SU-DHL-6 (cell line): ENCODE measurements around the gene NOP14.

Source experiments
- EZH2phosphoT487 ChIP-seq: fragments of 200-600 bp; sonication (generic), shearing (Covaris generic); conservative IDR thresholded peaks from 2 replicates; pipeline ENCODE4 v1.6.1; 2018; ENCODE audit warnings: mild to moderate bottlenecking, antibody characterized with exemption, low read length, moderate library complexity, mixed read lengths
- TF ChIP-seq, protein P1 (sequence below): fragments of 200-600 bp; sonication (generic); IDR thresholded peaks from one replicate; pipeline ENCODE4 v1.5.1; 2017; ENCODE audit warnings: antibody characterized with exemption, mild to moderate bottlenecking, low read length, moderate library complexity; ENCODE audit not compliant: insufficient read depth, poor library complexity, severe bottlenecking

DNA sequence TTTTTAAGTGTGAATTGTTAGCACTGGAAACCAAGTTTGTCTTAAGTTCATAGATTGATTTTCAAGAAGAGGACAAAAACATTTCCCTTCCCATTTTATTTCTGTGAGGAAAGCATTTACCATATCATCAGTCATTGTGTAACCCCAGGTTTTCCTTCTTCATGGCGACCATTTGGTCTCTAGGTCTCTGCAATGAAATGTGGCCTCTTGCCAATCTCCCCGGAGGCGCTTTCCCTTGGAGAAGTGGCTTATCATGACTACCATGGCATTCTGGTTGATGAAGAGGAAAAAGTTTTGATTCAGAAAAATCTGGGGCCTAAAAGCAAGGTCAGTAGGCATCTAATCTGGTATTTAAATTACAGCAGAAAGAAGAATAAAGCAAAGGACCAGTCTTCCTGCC lies 65.2 kb downstream of the NOP14 start:
- TF ChIP-seq, protein P1, sequence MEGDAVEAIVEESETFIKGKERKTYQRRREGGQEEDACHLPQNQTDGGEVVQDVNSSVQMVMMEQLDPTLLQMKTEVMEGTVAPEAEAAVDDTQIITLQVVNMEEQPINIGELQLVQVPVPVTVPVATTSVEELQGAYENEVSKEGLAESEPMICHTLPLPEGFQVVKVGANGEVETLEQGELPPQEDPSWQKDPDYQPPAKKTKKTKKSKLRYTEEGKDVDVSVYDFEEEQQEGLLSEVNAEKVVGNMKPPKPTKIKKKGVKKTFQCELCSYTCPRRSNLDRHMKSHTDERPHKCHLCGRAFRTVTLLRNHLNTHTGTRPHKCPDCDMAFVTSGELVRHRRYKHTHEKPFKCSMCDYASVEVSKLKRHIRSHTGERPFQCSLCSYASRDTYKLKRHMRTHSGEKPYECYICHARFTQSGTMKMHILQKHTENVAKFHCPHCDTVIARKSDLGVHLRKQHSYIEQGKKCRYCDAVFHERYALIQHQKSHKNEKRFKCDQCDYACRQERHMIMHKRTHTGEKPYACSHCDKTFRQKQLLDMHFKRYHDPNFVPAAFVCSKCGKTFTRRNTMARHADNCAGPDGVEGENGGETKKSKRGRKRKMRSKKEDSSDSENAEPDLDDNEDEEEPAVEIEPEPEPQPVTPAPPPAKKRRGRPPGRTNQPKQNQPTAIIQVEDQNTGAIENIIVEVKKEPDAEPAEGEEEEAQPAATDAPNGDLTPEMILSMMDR = no peak
- no peak for TF ChIP-seq EZH2phosphoT487
